Right lobe of liver (tissue), 6 donors: ENCODE results near the gene NCKAP5. TPM values are rescaled to one million over a fixed set of nuclear protein-coding genes. Genes with fewer than 3 reads are reported as not detected.

Experiments
- ATAC-seq, 4 donors: fragments of 200-7000 bp; cut with Tn5 transposase; one replicate each; pipeline ENCODE4 v1.9.1; 2020; ENCODE audit warnings: mild to moderate bottlenecking in 4 of 4, moderate library complexity in 4 of 4
- DNase-seq, 3 donors: peaks; one replicate each; pipeline ENCODE4 v3.0.0-alpha.2; 2020
- H3K27ac ChIP-seq, 3 donors: fragments of 200-600 bp; one replicate each; pipeline ENCODE4 v1.8.0; 2022
- H3K27me3 ChIP-seq, 2 donors: fragments of 200-600 bp; one replicate each; pipeline ENCODE4 v1.8.0; 2022
- H3K36me3 ChIP-seq, 4 donors: fragments of 200-600 bp; sonication (generic) in 1 of 4; one replicate each; pipeline versions ENCODE4 v1.5.1 to v1.8.0; 2017 to 2022; ENCODE audit warnings: control low read depth in 1 of 4
- H3K4me1 ChIP-seq, 4 donors: fragments of 200-600 bp; sonication (generic) in 1 of 4; one replicate each; pipeline versions ENCODE4 v1.5.1 to v1.8.0; 2017 to 2022; ENCODE audit warnings: control low read depth in 1 of 4
- H3K4me3 ChIP-seq, 3 donors: fragments of 200-600 bp; one replicate each; pipeline ENCODE4 v1.8.0; 2022
- H3K9me3 ChIP-seq, 4 donors: fragments of 200-600 bp; sonication (generic) in 1 of 4; one replicate each; pipeline versions ENCODE4 v1.5.1 to v1.8.0; 2017 to 2022; ENCODE audit warnings: control low read depth in 1 of 4
- POLR2A ChIP-seq: fragments of 450-650 bp; IDR thresholded peaks from one replicate; pipeline ENCODE4 v1.6.1; 2017; ENCODE audit warnings: antibody characterized with exemption, mild to moderate bottlenecking
- WGBS: methylation state at CpG from one replicate; pipeline ENCODE4 v1.1.6; 2018; ENCODE audit warnings: low coverage, low lambda C conversion rate; ENCODE audit not compliant: insufficient coverage; ENCODE audit errors: missing lambda C conversion rate; 5-methylcytosine and 5-hydroxymethylcytosine counted together
- intact Hi-C, 2 donors: fragments of 100-400 bp; cut with DNase I; formaldehyde crosslinking; loops; one replicate each; pipeline versions ENCODE4 v1.11.2 to v1.14.1; 2022
- total RNA-seq, 6 experiments: library from RNA; depleted of rRNA in 2 of 6; stranded (reverse); fragments of >200 nt in 2 of 6; fragmentation: NEBNext Ultra II Directional in 3 of 6; extraction: Animal tissue kit (Norgen Biotek cat#: 25700) in 3 of 6; gene quantifications; one replicate each; pipeline versions ENCODE4 v1.1.0 to v1.2.4, GENCODE V29; 2016 to 2023
- TF ChIP-seq, protein P1 (sequence below), 4 donors: fragments of 200-600 bp in 3 of 4; fragments of 450-650 bp in 1 of 4; IDR thresholded peaks; one replicate each; pipeline versions ENCODE4 v1.5.1 to v1.8.0; 2016 to 2022; ENCODE audit warnings: antibody characterized with exemption in 4 of 4, mild to moderate bottlenecking in 2 of 4
- donor health status: DM: no; HTN: yes; CAD: no.
- donor health status: DM: no; HTN: no; CAD: no.
- donor health status: DM: no; HTN: no; CAD: no.
- donor health status: DM: no; HTN: yes; CAD: no.
- donor health status: DM: no; HTN: yes; CAD: no.

The NCKAP5 gene
- total RNA-seq, 6 experiments from 2014 or later = 3.6 to 11.7 (median 6.9) TPM

DNA sequence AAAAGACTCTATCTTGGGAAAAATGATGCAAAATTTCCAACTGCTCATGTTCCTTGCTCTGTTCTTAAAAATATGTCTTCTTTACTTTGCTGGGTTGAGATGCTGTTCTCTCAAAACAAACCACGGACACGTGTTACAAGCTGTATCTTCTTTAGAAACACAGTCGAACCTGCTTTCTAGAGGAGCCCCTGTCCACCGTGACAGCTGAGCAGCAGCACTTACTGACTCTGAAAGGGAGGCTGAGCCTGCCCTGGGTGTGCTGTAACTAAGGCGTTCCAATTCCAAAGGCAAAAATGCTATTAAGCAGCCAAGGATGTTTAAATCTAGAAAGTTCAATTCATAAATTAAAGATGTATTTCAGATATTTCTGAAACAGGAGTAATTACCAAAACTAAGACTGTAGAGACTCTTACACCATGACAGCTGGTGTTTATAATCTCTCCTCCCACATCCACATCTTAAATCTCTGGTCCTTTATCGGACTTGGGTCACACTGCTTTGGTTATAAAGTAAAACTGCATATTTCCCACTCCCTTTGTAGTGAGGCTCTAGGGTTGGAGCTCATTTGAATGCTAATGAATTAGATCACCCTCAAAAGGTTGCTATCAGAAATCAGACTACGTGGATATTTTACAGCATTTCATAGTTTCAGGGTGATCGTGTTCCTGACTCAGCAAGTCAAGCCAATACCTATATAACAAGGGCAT, 617.1 kb downstream of the NCKAP5 start:
- 64% methylated on average over 8 of the region's 8 CpGs for WGBS
- intact Hi-C loops = no loop called here
- no peaks in the 10 kb centered on the region for H3K4me1 ChIP-seq
- TF ChIP-seq POLR2A = no peak
- TF ChIP-seq, protein P1, sequence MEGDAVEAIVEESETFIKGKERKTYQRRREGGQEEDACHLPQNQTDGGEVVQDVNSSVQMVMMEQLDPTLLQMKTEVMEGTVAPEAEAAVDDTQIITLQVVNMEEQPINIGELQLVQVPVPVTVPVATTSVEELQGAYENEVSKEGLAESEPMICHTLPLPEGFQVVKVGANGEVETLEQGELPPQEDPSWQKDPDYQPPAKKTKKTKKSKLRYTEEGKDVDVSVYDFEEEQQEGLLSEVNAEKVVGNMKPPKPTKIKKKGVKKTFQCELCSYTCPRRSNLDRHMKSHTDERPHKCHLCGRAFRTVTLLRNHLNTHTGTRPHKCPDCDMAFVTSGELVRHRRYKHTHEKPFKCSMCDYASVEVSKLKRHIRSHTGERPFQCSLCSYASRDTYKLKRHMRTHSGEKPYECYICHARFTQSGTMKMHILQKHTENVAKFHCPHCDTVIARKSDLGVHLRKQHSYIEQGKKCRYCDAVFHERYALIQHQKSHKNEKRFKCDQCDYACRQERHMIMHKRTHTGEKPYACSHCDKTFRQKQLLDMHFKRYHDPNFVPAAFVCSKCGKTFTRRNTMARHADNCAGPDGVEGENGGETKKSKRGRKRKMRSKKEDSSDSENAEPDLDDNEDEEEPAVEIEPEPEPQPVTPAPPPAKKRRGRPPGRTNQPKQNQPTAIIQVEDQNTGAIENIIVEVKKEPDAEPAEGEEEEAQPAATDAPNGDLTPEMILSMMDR (IDR thresholded peaks at IDR 0.05) = no peak
- ATAC-seq (no peak), DNase-seq (no peak)
- H3K27ac ChIP-seq = no peak overlapping the region
- no peaks in the 10 kb centered on the region for H3K9me3 ChIP-seq
- H3K4me3 ChIP-seq = no peak overlapping the region
- H3K36me3 ChIP-seq = no peaks in the 10 kb centered on the region
- H3K27me3 ChIP-seq = no peaks in the 10 kb centered on the region

DNA sequence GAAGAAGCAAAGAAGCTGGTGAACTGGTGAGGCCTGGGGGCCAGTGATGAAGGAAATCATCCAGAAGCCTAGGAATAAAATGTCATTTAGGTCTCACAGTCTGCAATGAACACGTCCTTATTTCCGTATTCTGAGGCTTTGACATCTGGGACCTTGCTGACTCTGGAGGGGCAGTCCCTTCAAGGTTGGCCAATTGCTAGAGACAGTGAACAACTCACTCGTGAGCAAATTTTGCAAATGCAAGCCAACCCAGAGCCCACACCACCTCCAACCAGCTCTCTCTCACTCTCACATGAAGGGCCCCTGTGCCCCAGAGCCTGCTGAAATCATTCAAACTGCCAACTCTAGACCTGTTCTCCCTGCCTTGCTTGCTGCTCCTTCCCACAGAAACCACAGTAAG, 619.2 kb downstream of the NCKAP5 start:
- no peaks in the 10 kb centered on the region for H3K4me1 ChIP-seq

DNA sequence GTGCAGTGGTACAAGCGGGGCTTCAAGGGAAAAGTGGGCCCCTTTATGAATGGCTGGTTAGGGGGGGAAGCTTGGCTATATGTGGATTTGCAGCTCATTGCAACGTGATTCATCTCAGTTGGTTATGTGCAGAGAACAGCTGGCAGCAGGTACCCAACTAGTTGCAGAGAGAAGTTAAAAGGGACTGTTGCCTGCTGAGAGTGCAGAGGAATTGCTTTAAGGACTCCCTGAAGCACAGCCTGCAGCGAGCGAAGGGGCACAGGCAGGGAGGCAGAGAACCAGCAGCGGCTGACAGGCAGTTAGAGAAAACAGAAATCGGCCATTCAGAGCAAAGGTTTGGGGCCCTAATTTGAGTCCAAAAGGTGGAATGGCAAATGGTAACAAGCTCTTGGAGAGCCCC, 620.1 kb downstream of the NCKAP5 start:
- 84% methylated on average over 6 of the region's 6 CpGs for whole genome bisulfite sequencing
- intact Hi-C loops = no loop called here
- TF ChIP-seq POLR2A = no peak
- TF ChIP-seq, protein P1 (IDR thresholded peaks at IDR 0.05) = no peak

More for the DNA sequence above, 619.2 kb downstream of the NCKAP5 start:
- intact Hi-C loops = no loop called here
- WGBS = 40% methylated on average over 1 of the region's 3 CpGs
- H3K27me3 ChIP-seq = no peaks in the 10 kb centered on the region
- no peak overlapping the region for H3K4me3 ChIP-seq
- TF ChIP-seq POLR2A = no peak
- TF ChIP-seq, protein P1 (IDR thresholded peaks at IDR 0.05) = no peak
- H3K27ac ChIP-seq = no peak overlapping the region
- DNase-seq (no peak), ATAC-seq (no peak)
- no peaks in the 10 kb centered on the region for H3K9me3 ChIP-seq
- H3K36me3 ChIP-seq = no peaks in the 10 kb centered on the region

DNA sequence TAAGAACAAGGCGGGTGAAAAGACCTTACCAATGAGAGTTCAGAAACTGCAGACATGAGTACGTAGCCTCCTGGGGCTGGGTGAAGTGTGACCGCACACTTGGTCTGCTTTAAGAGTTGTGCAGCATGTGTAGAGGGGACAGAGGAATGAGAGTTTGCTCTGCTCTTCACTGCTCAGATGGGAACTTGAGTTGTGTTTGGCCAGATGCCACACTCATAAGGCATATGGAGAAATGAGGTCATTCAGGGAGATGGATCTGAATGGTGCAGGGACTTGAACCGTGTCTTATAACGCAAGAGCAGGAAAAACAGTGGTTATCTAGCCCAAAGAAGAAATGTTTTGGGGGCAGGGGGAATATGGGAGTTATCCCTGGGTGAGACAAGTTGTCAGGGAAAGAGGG, 624.4 kb downstream of the NCKAP5 start:
- intact Hi-C loops = no loop called here
- Histone ChIP-seq H3K27me3 (no peaks in the 10 kb centered on the region), H3K27ac (no peak overlapping the region), H3K4me3 (no peak overlapping the region), H3K4me1 (no peaks in the 10 kb centered on the region), H3K36me3 (no peaks in the 10 kb centered on the region), H3K9me3 (no peaks in the 10 kb centered on the region)
- ATAC-seq = no peak
- no peak for DNase-seq
- WGBS = 60% methylated on average over 1 of the region's 5 CpGs
- TF ChIP-seq, protein P1 (IDR thresholded peaks at IDR 0.05) = no peak
- TF ChIP-seq POLR2A = no peak

More for the DNA sequence above, 620.1 kb downstream of the NCKAP5 start:
- H3K36me3 ChIP-seq = no peaks in the 10 kb centered on the region
- H3K27ac ChIP-seq = no peak overlapping the region
- no peak for ATAC-seq
- no peak for DNase-seq
- no peaks in the 10 kb centered on the region for H3K9me3 ChIP-seq
- no peaks in the 10 kb centered on the region for H3K27me3 ChIP-seq
- no peaks in the 10 kb centered on the region for H3K4me1 ChIP-seq
- no peak overlapping the region for H3K4me3 ChIP-seq
